ENCODE measurements around the gene PHB1.

Gene PHB1

DNA sequence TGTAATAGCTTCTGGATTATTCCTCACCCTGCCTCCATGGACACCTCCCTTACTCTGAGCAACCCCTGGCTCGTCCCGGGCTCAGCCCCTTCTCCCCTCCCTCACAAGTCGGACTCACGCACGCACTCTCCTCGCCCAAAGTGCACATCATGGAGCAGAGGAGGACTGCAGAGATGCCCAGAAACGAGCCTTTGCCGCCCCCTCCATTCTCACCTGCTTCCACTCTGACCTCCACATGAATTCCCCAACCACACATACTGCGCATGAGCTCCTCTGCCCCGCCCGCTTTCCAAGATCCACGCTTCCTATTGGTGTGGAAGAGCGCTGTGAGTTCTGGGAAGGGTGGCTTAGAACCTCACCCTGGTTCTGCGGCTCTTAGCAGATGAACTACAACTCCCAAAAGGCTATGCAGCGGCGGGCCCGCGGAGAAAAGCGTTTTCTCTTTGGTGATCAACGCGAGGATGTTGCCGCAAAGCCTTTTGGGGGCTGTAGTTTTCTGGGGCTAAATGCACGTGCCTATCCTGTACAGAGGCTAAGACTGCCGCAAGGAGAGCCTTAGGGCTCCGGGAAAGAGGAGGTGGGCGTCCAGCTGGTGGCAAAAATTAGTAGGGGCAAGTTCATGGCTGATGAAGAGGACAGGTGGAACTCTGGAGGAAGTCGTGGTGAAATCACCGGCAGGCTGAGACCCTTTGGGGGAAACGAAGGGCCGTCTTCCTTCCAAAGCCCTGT, at the start of gene PHB1:
TSS of gene PHB1 (minus strand) at position 261 of the 729 bp plus-strand sequence. CDS start 1,618 bp downstream, outside the sequence.
- peak; percentile 99 for DNase-seq

- DNase-seq: no peak
Measured at GRCh38 chr17:49464049-49464448, 49.4 kb upstream of the PHB1 start.

DNA sequence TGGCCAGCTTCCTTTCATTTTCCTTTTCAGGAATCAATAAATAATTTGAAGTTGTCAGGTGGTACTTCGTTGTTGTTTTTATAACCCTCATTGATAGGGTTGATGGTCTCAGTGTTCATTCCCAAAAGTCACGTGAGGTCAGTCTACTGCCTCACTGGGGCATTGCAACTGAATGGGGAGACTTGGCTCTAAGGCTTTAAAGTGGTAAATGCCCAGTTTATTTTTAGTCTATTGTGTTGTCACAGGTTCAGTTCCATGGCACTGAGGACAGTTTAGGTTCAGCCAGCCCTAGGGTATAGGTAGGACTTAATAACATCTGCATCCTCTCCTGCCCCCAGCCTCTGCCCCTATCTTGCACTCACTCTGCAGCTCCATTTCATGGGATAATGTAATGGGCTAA, 46.9 kb upstream of the PHB1 start:
- DNase-seq: no peak

GRCh38 chr17:49460401-49460800, 45.7 kb upstream of the PHB1 start:
- DNase-seq: no peak

GRCh38 chr17:49459401-49459984, 44.8 kb upstream of the PHB1 start:
- no peak for DNase-seq

DNA sequence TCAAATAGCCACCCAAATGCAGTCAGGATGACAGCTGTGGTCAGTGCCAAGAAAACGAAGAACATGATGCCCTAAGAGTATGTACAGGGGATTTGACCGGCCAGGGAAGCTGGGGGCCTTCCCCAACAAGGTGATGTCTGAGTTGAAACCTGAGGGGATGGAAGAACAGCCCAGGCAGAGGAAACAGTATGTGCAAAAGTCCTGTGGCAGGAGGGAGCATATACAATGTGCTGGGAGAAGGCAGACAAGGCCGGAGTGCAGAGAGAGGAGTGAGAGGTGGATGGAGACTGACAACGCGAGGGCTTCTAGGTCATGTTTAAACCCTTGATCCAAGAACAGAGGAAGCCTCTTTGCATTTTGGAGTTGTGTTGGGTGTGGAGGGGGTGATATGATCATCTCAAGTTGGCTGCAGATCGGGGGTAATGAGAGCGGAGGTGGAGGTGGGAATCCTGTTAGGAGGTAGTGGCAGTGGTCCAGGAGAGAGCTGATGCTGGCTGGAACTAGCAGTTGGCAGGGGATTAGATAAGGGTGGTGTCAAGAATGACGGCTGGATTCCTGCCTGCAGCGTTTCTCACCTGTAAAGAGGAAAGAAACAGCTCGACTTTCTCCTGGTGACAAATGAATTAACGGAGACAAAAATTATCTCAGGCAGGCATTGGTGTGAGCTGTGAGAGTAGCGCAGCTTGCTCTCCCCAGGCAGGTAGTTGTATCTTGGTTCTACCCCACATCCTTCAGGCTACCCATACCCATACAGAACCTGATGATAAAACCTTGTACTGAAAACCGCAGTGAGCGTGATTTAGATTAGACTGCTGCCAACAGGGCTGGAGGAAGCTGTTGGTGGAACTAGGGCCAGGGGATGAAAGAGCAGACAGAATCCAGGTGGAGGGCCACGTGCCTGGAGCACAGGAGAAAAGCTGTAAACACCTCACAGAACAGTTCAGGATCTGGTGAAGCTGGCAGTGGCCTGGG, 43.2 kb upstream of the PHB1 start:
- no peak for DNase-seq

DNA sequence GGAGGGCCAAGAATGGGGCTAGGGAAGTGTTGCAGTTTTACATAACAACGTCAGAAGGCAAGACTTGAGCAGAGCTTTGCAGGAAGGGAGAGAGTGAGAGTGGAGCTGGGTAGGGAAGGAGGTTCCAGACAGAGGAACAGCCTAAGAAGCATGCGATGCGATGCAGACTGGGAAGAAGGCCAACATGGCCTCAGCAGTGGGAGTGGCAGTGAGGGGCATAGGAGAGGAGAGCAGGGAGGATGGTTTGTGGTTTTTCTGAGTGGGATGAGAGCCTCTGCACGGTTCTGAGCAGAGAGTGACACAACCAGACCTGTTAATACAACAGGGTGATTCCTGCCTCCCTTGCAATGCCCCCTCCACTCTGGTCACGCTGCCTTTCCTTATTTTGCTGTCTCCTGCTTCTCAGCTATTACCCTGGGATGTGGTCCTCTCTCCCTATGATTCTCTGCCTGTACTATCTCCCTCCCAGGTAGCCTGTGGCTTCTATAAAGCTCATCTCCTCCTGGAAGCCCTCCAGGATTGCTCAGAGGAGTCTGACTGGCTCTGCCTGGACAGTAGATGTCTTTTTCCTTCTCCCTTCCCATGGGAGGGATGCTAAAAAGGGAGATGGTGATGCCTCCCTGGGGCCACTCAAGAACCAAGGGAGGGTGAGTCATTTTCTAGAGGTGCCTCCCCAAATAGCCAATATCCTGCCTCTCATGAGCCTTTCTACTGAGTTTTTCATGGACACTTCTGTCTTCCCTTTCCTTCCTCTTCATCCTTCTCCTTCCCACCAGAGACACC, 41.7 kb upstream of the PHB1 start:
- DNase-seq: peak; percentile 83

DNA sequence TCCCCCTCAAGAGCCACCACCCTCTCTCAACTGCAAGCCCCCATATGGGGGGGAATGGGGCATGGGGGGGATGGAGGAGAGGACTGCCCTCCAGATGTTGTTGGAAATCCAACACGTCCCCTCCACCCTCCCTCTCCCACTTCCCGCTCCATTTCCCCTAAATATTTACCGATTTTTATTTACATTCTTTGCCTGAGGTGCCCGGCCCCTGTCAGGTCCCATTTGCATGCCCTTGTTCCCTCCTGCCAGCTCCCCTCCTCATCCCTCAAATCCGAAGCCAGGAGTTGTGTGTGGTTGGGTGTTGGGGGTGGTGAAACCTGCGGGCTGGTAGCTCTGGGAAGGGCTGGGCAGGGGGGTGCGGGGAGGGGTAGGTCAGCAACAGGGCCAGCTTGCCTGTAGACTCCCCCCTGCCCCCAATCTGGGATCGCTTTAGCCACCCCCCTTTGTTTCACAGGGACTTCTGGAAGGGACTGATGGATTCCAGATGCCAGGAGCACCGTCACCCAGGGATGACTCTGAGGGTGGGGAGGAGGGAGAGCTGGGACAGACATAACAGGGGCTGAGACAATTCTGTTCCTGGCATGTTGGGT, 40.7 kb upstream of the PHB1 start:
- peak; percentile 54 for DNase-seq

GRCh38 chr17:49454050-49454449, 39.4 kb upstream of the PHB1 start:
- DNase-seq: no peak

DNA sequence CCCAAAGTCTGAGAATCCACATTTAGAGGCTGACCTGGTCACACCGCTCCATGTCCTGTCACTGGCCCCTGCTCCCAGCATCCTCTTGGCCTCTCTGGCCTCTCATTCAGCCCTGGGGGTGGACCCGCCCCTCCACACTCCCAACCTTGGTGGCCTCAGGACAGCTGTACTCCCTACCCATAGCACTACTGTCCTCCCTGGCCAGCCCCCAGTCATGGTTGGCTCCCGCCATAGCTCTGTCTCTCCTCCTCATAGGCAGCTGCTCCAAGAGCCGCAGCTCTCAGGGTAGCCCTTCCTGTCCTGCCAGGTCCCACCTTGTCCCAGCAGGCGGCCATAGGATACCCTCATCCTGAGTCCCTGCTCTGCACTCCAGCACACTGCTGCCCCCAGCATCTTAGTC, 38.0 kb upstream of the PHB1 start:
- peak; percentile 24 for DNase-seq

DNA sequence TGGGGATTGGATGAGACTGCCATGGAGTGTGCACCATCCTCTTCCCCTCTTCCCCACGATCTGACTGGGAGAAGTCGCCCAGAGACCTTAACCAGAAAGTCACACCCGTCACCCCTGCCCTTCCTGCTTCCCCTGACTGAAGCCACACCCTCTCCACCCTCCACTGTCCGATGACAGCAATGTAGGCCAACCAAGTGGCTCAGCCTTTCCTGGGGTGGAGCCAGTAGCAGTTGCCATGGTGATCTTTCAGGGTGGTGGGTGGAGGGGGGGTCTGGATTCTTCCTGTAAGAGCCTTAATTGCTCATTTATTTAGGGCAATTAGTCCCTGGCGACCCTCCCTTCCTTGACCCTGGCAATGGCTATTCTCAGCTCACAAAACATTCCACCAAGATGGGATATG, 37.5 kb upstream of the PHB1 start:
- peak; percentile 52 for DNase-seq

- peak; percentile 29 for DNase-seq
Measured at GRCh38 chr17:49450735-49451134, 36.1 kb upstream of the PHB1 start.

GRCh38 chr17:49450181-49450580, 35.5 kb upstream of the PHB1 start:
- DNase-seq: no peak

- DNase-seq: peak; percentile 36
Measured at GRCh38 chr17:49447628-49448302, 33.1 kb upstream of the PHB1 start.

GRCh38 chr17:49445591-49445990, 30.9 kb upstream of the PHB1 start:
- DNase-seq: no peak

- no peak for DNase-seq
Measured at GRCh38 chr17:49444384-49444783, 29.7 kb upstream of the PHB1 start.

- DNase-seq: no peak
Measured at GRCh38 chr17:49443862-49444261, 29.2 kb upstream of the PHB1 start.

GRCh38 chr17:49442041-49442440, 27.4 kb upstream of the PHB1 start:
- DNase-seq: no peak

GRCh38 chr17:49441578-49441977, 26.9 kb upstream of the PHB1 start:
- no peak for DNase-seq

GRCh38 chr17:49440581-49440980, 25.9 kb upstream of the PHB1 start:
- DNase-seq: no peak

DNA sequence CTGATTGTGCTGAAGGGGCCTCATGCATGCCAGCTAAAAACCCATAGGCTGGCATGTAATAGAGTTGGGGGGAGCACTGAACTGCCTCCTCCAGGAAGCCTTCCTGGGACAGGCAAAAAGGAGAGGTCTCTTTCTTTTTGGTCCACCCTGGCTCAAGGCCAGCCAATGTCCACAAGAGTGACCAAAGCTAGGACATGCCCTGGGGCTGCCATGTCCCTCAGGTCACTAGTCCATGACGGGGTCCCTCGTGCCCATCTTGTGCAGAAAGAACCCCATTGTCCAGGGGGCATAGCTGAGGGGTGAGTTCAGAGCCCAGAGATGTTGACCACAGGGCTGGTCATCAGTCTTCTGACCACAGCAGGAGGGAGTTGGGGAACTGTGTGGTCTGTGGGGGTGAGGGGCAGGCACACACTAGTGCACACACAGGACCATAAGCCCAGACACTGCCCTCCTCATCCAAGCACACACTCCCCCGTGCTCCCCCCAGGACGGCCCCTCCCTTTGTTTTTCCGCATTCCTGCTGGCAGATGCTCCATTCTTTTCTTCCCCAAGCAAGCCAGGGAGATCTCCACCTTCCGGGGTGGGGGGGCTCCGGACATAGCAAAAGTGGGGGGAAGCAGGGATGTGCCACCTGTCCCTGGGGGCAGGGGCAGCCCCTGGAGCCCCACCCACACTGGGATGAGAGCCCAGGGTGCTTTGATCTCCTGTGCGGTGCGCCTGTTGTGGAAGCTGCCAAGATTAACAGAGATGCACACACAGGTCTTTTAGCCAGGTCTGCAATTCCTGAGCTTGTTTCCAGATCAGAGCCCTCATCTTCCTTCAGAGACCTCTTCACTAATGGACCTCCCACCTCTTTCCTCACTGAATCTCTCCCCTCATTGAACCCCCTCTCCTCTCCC, 25.2 kb upstream of the PHB1 start:
- DNase-seq: no peak
